Fibroblast of skin of left quadriceps (primary cell): Measurements from ENCODE around the gene GALNT7.
"Not testable (repeated sequence)": the region's sequence is repeated elsewhere in the genome, so short reads cannot be mapped to it uniquely, and the experiment has no call there.

Experiments
- DNase-seq, 2 experiments: peaks; one replicate each; pipeline ENCODE4 v3.0.0-alpha.2; 2013; ENCODE audit warnings: low read depth in 2 of 2

GALNT7 gene

GRCh38 chr4:173168396-173169177 lies at the start of gene GALNT7:
TSS of gene GALNT7 (plus strand) at chr4:173168811. CDS start at chr4:173168836, 25 bp downstream.
- DNase-seq = no peak

- DNase-seq = not testable (repeated sequence)
Observed at GRCh38 chr4:173118819-173119218, 49.8 kb upstream of the GALNT7 start.

GRCh38 chr4:173119818-173120217 lies 48.8 kb upstream of the GALNT7 start:
- DNase-seq = no peak

- peak; percentile 9 to 12 for DNase-seq
Observed at GRCh38 chr4:173121076-173121561, 47.5 kb upstream of the GALNT7 start.

GRCh38 chr4:173124209-173124865 lies 44.3 kb upstream of the GALNT7 start:
- no peak for DNase-seq

- DNase-seq = no peak
Observed at GRCh38 chr4:173125216-173125812, 43.3 kb upstream of the GALNT7 start.

- no peak for DNase-seq
Observed at GRCh38 chr4:173128199-173128890, 40.3 kb upstream of the GALNT7 start.

- no peak for DNase-seq
Observed at GRCh38 chr4:173130687-173131086, 37.9 kb upstream of the GALNT7 start.

- no peak for DNase-seq
Observed at GRCh38 chr4:173134426-173134825, 34.2 kb upstream of the GALNT7 start.

GRCh38 chr4:173135241-173135847 lies 33.3 kb upstream of the GALNT7 start:
- no peak for DNase-seq

GRCh38 chr4:173138624-173139023 lies 30.0 kb upstream of the GALNT7 start:
- DNase-seq = no peak

- no peak for DNase-seq
Observed at GRCh38 chr4:173139561-173139960, 29.1 kb upstream of the GALNT7 start.

GRCh38 chr4:173145131-173145530 lies 23.5 kb upstream of the GALNT7 start:
- DNase-seq = no peak

GRCh38 chr4:173146456-173146855 lies 22.2 kb upstream of the GALNT7 start:
- DNase-seq = no peak

GRCh38 chr4:173151496-173151895 lies 17.1 kb upstream of the GALNT7 start:
- no peak for DNase-seq

GRCh38 chr4:173152104-173152503 lies 16.5 kb upstream of the GALNT7 start:
- DNase-seq = no peak

- no peak for DNase-seq
Observed at GRCh38 chr4:173153445-173153844, 15.2 kb upstream of the GALNT7 start.

- DNase-seq = no peak
Observed at GRCh38 chr4:173159791-173160190, 8.8 kb upstream of the GALNT7 start.

- DNase-seq = no peak
Observed at GRCh38 chr4:173160871-173161270, 7.7 kb upstream of the GALNT7 start.

GRCh38 chr4:173161311-173161710 lies 7.3 kb upstream of the GALNT7 start:
- DNase-seq = no peak

GRCh38 chr4:173165706-173166105 lies 2.9 kb upstream of the GALNT7 start:
- DNase-seq = no peak

- DNase-seq = no peak
Observed at GRCh38 chr4:173166491-173166890, 2.1 kb upstream of the GALNT7 start.
